NCI-H2107 treated with DMSO at 0.1 percent for 48 hours (cell line): ENCODE measurements around the gene ZFAND3.
"Not testable (repeated sequence)": the region's sequence is repeated elsewhere in the genome, so short reads cannot be mapped to it uniquely, and the experiment has no call there.

ENCODE experiments used
- DNase-seq: peaks from one replicate; lab custom pipeline; 2025; ENCODE audit not compliant: unreplicated experiment; lab: John Stamatoyannopoulos, UW

ZFAND3 gene

DNA sequence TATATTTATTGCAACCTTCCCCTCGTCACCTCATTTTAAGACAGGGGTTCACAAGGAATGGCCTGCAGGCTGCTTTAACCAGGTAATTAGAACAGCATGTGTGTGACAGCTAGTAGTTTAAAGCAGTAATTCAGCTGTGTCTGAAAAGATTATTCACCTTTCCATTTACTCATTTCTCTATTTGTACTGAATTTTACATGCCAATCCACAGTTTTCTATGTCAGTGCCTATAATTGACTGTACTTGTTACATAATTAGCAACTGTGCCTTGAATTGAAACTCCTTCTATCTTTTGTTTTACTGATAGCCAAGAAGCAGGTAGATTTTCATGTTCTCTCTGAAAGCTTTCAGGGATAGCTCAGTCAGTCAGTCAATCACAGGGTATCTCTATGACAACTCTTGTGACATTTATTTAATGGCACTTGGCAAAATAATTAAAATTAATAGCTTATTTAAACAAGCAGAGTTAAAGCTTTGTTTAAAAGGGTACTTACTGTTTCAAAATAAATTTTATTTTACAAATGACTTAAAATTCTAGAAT, 214.0 kb downstream of the ZFAND3 start:
- no peak for DNase-seq

DNA sequence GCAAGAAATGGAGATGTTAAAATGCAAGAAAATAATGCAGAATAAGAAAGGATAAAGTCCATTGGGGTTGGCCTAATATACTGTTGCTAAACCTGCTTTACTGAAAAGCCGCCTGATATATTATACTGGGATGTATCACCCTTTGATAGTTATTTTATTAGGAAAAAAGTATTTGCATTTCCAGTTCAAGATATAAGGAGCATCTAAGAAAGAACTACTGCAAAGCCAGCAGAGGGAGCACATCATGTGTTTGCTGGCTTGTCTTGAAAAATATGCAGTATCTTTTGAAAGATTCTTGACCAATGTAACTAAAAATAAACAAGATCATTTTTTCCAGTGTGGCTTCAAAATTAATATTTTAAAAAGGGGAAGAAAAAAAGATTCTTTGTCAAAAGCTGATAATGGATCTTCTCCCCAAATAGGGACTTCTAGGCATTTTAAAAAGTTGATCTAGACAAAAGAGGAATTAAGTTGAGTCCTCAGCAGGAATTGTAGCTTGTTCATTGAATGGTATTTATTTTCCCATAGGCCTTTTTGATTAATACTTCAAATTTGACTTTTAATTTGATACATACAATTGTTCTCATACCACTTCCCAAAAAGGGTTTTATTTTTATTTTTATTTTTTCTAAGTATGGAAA, 214.9 kb downstream of the ZFAND3 start:
- no peak for DNase-seq

DNA sequence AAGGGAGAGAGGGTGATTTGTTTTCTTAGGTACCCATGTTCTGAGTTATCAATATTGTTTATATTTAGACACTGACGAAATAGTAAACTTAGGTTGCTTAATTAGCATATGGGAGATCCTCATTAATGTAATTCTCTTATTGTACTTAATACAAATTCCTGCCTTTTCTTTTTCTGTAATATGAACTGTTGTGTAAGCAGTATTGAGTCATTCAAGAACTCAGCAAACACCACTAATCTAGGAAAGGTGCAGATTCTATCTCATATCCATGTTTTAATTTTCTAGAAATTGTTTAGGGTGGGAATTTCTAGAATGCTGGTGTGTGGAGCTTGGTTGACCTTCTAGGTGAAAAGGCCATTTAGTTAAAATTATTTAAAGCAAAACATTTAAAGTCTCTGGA, 216.0 kb downstream of the ZFAND3 start:
- no peak for DNase-seq

DNA sequence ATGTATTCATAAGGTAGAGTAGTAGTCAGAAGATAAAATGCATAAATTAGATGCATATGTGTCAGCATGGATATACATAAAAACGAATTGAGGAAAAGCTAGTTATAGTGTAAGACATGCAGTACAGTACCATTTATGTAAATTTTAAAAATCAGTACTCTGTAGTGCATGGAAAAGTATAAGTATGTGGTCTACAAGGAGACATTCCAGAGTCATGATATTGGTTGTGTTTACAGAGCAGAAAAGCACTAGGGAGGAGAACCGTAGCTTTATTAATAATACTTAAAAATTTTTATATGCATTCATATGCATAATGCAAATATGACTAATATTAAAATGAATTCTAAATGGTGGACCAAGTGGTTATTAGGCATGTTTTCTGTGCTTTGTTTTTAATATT, 220.0 kb downstream of the ZFAND3 start:
- no peak for DNase-seq

GRCh38 chr6:38040254-38040653, 220.7 kb downstream of the ZFAND3 start:
- DNase-seq: no peak

GRCh38 chr6:38043259-38043753, 223.8 kb downstream of the ZFAND3 start:
- DNase-seq: no peak

DNA sequence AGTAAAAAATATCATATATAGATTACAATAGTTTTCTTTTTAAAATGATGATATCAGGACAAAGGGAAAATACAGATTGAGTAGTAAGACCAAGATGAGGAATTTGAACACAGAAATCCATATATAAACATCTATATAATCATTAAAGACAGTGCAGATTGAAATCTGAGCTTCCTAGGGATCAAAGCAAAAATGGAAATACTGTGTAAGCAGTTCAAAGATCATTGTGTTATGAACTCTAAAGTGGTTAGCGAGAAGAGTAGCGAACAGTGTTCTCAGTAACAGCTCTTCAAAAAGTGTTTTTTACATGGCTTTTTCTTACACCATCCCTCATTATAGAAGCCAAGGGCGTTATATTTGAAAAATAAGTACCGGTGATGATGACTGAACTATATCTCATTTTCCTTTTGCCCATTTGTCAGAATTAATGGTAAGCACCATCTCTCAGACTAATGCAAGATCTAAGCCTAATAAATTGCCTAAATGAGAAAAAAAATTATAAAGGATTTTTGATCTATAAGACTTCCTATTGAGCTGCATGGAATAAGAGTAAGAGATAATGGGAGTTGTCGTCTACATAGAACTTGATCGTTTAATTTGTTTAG, 226.3 kb downstream of the ZFAND3 start:
- DNase-seq: no peak

GRCh38 chr6:38047562-38047961, 228.0 kb downstream of the ZFAND3 start:
- no peak for DNase-seq

- DNase-seq: not testable (repeated sequence)
These were observed 230.4 kb downstream of the ZFAND3 start for GRCh38 chr6:38049861-38050397.

DNA sequence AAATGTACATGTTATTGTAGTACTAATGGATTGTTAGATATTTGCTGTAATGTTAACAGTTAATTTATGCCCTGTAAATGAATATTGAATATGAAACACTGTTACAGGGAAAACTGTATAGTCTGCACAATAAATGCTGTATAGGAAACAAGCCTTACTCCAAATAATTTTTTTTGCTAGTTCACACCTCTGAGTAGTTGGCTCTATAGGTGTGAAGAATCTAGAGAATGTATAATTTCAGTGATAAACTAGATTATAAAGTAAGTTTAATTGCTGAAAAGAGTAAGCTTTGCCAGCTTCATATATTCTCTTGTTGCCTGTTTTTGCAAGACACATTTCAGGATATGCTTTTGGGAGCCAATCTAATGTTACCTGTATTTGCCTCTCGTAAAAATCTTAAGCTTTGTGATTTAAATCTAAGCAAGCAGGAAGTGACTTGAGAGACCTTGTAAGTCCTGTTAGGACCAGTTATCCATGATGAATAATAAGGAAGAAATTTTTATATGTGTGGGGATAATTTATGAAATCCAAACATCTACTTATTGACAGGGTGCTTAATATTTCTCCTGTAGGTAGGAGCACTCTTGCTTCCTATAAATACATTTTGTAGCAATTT, 232.4 kb downstream of the ZFAND3 start:
- no peak for DNase-seq

DNA sequence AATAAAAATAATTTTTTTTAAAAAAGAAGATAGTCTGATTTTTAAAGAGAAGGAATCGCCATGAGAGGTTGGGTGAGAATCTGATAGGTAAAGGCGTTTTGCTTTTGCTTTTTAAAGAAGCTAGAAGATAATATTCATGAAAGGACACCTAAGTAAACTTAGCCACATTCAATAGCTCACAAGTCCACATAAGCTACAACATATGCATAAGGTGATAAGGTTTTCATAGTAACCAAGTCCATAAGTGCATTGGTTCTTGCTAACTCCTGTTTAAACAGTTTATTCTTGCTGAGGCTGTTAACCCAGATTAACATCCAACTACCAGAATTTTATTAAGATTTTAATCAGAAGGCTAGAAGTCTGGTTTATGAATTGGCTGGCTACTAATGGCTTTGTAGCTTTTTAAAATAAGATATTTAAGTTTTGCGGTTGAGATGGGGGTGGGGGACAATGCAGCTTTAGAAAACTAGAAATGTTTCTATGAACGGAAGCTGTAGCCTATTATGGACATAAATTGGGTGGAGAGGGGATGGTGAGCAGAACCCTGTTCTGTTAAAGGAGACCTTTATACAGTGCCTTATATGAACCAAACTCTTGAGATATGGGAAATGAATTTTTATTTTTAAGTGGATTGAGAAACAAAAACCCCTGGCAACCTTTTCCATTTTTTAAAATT, 235.1 kb downstream of the ZFAND3 start:
- DNase-seq: no peak

- DNase-seq: no peak
These were observed 235.7 kb downstream of the ZFAND3 start for GRCh38 chr6:38055203-38055589.

- no peak for DNase-seq
These were observed 236.8 kb downstream of the ZFAND3 start for GRCh38 chr6:38056361-38056760.

- DNase-seq: no peak
These were observed 238.5 kb downstream of the ZFAND3 start for GRCh38 chr6:38057994-38058393.

- no peak for DNase-seq
These were observed 242.5 kb downstream of the ZFAND3 start for GRCh38 chr6:38062066-38062465.

GRCh38 chr6:38063973-38064372, 244.4 kb downstream of the ZFAND3 start:
- DNase-seq: no peak

GRCh38 chr6:38064431-38064830, 244.9 kb downstream of the ZFAND3 start:
- no peak for DNase-seq

GRCh38 chr6:38065734-38066305, 246.3 kb downstream of the ZFAND3 start:
- no peak for DNase-seq

DNA sequence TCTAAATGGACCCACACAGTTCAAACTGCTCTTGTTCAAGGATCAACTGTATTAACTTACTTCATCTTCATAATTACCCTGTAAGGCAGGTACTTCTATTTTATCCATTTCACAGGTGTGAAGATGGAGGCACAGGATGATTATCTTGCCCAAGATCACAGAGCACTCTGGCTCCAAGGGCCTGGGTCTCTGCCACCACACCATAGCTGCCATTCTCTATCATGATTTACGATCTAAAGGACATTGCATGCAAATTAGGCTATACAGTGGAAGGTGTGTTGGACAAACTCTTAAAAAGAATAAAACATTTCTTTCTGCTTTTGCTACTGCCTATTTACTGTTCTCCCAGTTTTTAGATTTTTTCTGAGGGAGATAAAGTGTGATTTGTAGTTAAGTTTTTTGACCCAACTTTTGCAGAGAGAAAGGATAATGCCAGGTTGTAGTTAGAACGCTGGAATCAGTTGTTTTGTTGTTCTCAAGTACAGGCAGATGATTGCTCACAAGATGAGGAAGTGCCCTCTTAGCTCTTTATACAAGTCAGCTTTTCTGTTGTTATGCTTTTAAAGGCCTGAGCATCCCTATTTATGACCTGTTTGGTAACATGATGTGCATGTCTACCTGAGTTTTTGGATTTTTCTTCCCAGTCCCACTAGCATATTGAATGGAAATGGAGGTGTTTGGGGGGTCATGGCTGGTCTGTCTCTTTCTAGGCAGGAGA, 247.9 kb downstream of the ZFAND3 start:
- no peak for DNase-seq

GRCh38 chr6:38068854-38069590, 249.5 kb downstream of the ZFAND3 start:
- DNase-seq: no peak
